GM12878 (cell line): ENCODE results near the gene P2RY1. TPM values are rescaled to one million over a fixed set of nuclear protein-coding genes. Genes with fewer than 3 reads are reported as not detected.

Source experiments
- ATAC-seq: fragments of 200-7000 bp; cut with Tn5 transposase; 3 replicates; pipeline ENCODE4 v1.9.1; 2020; ENCODE audit warnings: mild to moderate bottlenecking, moderate library complexity
- BruUV-seq: library from RNA; stranded (reverse); fragments of 400-500 nt; replicated peaks from 2 replicates; lab custom pipeline; 2021; lab: Mats Ljungman, UMichigan
- CTCF ChIA-PET: fragments of 300-600 bp; sonication (Branson Sonifier 250); formaldehyde crosslinking; extraction: SDS; loops from one replicate; lab custom pipeline; 2021; ENCODE audit warnings: inconsistent platforms; lab: Yijun Ruan, JAX
- POLR2A ChIA-PET: fragments of 350-600 bp; formaldehyde crosslinking; extraction: SDS; loops from one replicate; lab custom pipeline; 2021; ENCODE audit warnings: inconsistent platforms; lab: Charles Lee
- RAD21 ChIA-PET: fragments of 300-600 bp; sonication (Branson Sonifier 250); formaldehyde crosslinking; loops from one replicate; lab custom pipeline; 2023; ENCODE audit warnings: antibody characterized with exemption; ENCODE audit not compliant: unreplicated experiment; lab: Charles Lee
- SMC1A ChIA-PET: fragments of 300-600 bp; sonication (Branson Sonifier 250); formaldehyde crosslinking; loops from one replicate; lab custom pipeline; 2023; ENCODE audit not compliant: unreplicated experiment, uncharacterized antibody; lab: Charles Lee
- DNase-seq: peaks from one replicate; pipeline ENCODE4 v3.0.0-alpha.2; 2011; ENCODE audit warnings: low read depth, low spot score
- FAIRE-seq: peaks from 3 replicates; lab custom pipeline; 2011; peaks lifted over from hg19 to GRCh38; lab: Jason Lieb, UNC
- H2AFZ ChIP-seq: 2 replicates; pipeline ENCODE4 v1.6.0; 2011; ENCODE audit warnings: low read depth, low read length, control low read depth; ENCODE audit not compliant: control insufficient read depth
- H3K27ac ChIP-seq: 2 replicates; pipeline ENCODE4 v1.5.1; 2011; ENCODE audit warnings: control low read depth; ENCODE audit not compliant: control insufficient read depth, insufficient read depth
- H3K27me3 ChIP-seq, 2 experiments: replicated peaks in 1 of 2; 2 replicates each; pipeline versions ENCODE4 v1.6.0 to v1.6.1; 2011; ENCODE audit warnings: low read length in 1 of 2; ENCODE audit not compliant: control insufficient read depth in 2 of 2, insufficient read depth in 2 of 2
- H3K36me3 ChIP-seq, 2 experiments: 2 replicates each; pipeline ENCODE4 v1.5.1; 2011; ENCODE audit warnings: low read length in 1 of 2; ENCODE audit not compliant: control insufficient read depth in 2 of 2, insufficient read depth in 2 of 2
- H3K4me1 ChIP-seq: 2 replicates; pipeline ENCODE4 v1.6.1; 2011; ENCODE audit warnings: mild to moderate bottlenecking, low read length, moderate library complexity, mixed read lengths; ENCODE audit not compliant: control insufficient read depth, insufficient read depth
- H3K4me2 ChIP-seq: 2 replicates; pipeline ENCODE4 v1.6.0; 2011; ENCODE audit warnings: control low read depth; ENCODE audit not compliant: control insufficient read depth, insufficient read depth
- H3K4me3 ChIP-seq: fragments of 200-600 bp; sonication (generic); 2 replicates; pipeline ENCODE4 v1.5.1; 2016
- H3K79me2 ChIP-seq: 2 replicates; pipeline ENCODE4 v1.6.0; 2011; ENCODE audit warnings: low read length; ENCODE audit not compliant: control insufficient read depth, insufficient read depth
- H3K9ac ChIP-seq: 2 replicates; pipeline ENCODE4 v1.8.0; 2011; ENCODE audit warnings: low read length, control low read depth, mixed read lengths; ENCODE audit not compliant: control insufficient read depth, insufficient read depth
- H3K9me3 ChIP-seq: replicated peaks from 3 replicates; pipeline ENCODE4 v1.5.1; 2011; ENCODE audit warnings: mild to moderate bottlenecking, low read length; ENCODE audit not compliant: control insufficient read depth, insufficient read depth
- H4K20me1 ChIP-seq: 2 replicates; pipeline ENCODE4 v1.6.0; 2011; ENCODE audit not compliant: control insufficient read depth, insufficient read depth
- BCL3 ChIP-seq: IDR thresholded peaks from 2 replicates; pipeline ENCODE4 v1.6.1; 2011; ENCODE audit warnings: borderline replicate concordance, low read depth, mild to moderate bottlenecking, moderate library complexity, low read length; ENCODE audit not compliant: insufficient read depth, poor library complexity, severe bottlenecking
- CBFB ChIP-seq: IDR thresholded peaks from 2 replicates; pipeline ENCODE4 v1.6.1; 2016; ENCODE audit warnings: antibody characterized with exemption, low read depth
- EP300 ChIP-seq, 2 experiments: fragments of 150-350 bp in 1 of 2; IDR thresholded peaks; 2 replicates each; pipeline ENCODE4 v1.6.1; 2011 to 2012; ENCODE audit warnings: low read depth in 2 of 2, low read length in 2 of 2, borderline replicate concordance in 1 of 2, improper control_type of control experiment in 1 of 2, inconsistent platforms in 1 of 2; ENCODE audit not compliant: control insufficient read depth in 1 of 2
- FOXK2 ChIP-seq: fragments of 450-650 bp; IDR thresholded peaks from 2 replicates; pipeline ENCODE4 v1.6.1; 2017; ENCODE audit warnings: mild to moderate bottlenecking, moderate library complexity
- PAX8 ChIP-seq: fragments of 450-650 bp; IDR thresholded peaks from 2 replicates; pipeline ENCODE4 v1.6.1; 2017; ENCODE audit warnings: mild to moderate bottlenecking, moderate library complexity
- PML ChIP-seq: IDR thresholded peaks from 2 replicates; pipeline ENCODE4 v1.6.1; 2012; ENCODE audit warnings: low read length, inconsistent platforms
- RAD21 ChIP-seq: IDR thresholded peaks from 2 replicates; pipeline ENCODE4 v1.6.1; 2011; ENCODE audit warnings: mild to moderate bottlenecking, low read depth, low read length, moderate library complexity; ENCODE audit not compliant: insufficient read depth
- RUNX3 ChIP-seq: IDR thresholded peaks from 2 replicates; pipeline ENCODE4 v1.6.1; 2012; ENCODE audit warnings: low read length, inconsistent platforms
- SPI1 ChIP-seq: IDR thresholded peaks from 2 replicates; pipeline ENCODE4 v1.6.1; 2011; ENCODE audit warnings: low read depth, mild to moderate bottlenecking, low read length, moderate library complexity, borderline replicate concordance; ENCODE audit not compliant: insufficient read depth
- ZSCAN29 ChIP-seq: fragments of 450-650 bp; IDR thresholded peaks from 2 replicates; pipeline ENCODE4 v1.6.1; 2017; ENCODE audit warnings: mild to moderate bottlenecking, moderate library complexity
- WGBS: methylation state at CpG from one replicate; pipeline ENCODE4 v1.1.6; 2016; ENCODE audit warnings: low lambda C conversion rate; ENCODE audit not compliant: insufficient replicate concordance, insufficient coverage; ENCODE audit errors: missing lambda C conversion rate; 5-methylcytosine and 5-hydroxymethylcytosine counted together
- in situ Hi-C: fragments of 300-500 bp; cut with MboI; formaldehyde crosslinking; loops from 9 replicates; pipeline ENCODE4 v1.14.3; 2018; ENCODE audit warnings: mixed read lengths
- intact Hi-C: fragments of 100-400 bp; cut with micrococcal nuclease; formaldehyde crosslinking; loops from one replicate; pipeline ENCODE4 v1.14.2; 2022; ENCODE audit not compliant: unreplicated experiment
- polyA plus RNA-seq, 11 experiments: library from polyadenylated mRNA; depleted of rRNA in 4 of 11; unstranded in 6 of 11; stranded (reverse) in 5 of 11; fragments of >200 nt; fragmentation: Nextera tagmentation in 4 of 11; fragmentation: Illumina TruSeq in 1 of 11; extraction: Ambion mirVana in 4 of 11; extraction: Trizol in 1 of 11; gene quantifications; 1 replicate in 1 of 11; 2 replicates in 10 of 11; pipeline versions ENCODE4 v1.2.1 to v1.2.3, GENCODE V29; 2011 to 2016; ENCODE audit warnings: inconsistent platforms in 2 of 11, missing spikeins in 2 of 11, low read depth in 1 of 11
- total RNA-seq, 4 experiments: library from RNA; depleted of rRNA in 3 of 4; stranded (reverse); fragments of >200 nt in 3 of 4; fragmentation: Illumina TruSeq in 1 of 4; extraction: Trizol in 1 of 4; gene quantifications; 2 replicates each; pipeline versions ENCODE4 v1.2.1 to v1.2.3, GENCODE V29; 2013 to 2021

The P2RY1 gene
- total and polyA plus RNA-seq, 10 of the 15 experiments (the other 5 are each of a cell fraction or from before 2014, with no cell fraction given): 0.01 to 3.4 (median 1.9) TPM

GRCh38 chr3:152857082-152857481 is 22.2 kb downstream of the P2RY1 start:
- ChIA-PET RAD21 (no interaction called here), SMC1A (no interaction called here), POLR2A (no interaction called here), CTCF (interaction anchor here (0.8 kb wide), 1 partner anchor 10 kb away, joined by 3 read pairs; no protein-coding TSS in a partner anchor)
- in situ Hi-C loops: no loop called here
- Histone ChIP-seq H3K36me3 (no peaks in the 10 kb centered on the region), H3K27ac (no peak overlapping the region), H3K9me3 (no peaks in the 10 kb centered on the region; the same call in 2 of the 3 replicates), H2AFZ (no peak overlapping the region), H3K9ac (no peak overlapping the region), H3K4me2 (no peak overlapping the region), H3K4me3 (no peak overlapping the region), H4K20me1 (no peaks in the 10 kb centered on the region), H3K27me3 (no peaks in the 10 kb centered on the region), H3K79me2 (no peaks in the 10 kb centered on the region), H3K4me1 (no peaks in the 10 kb centered on the region)
- DNase-seq: no peak
- intact Hi-C loops: no loop called here
- no TSS peak for BruUV-seq
- 0% methylated on average over 1 of the region's 1 CpG for WGBS
- ATAC-seq: no peak
- no peak for FAIRE-seq
- TF ChIP-seq BCL3: no peak
- no peak for TF ChIP-seq SPI1
- no peak for TF ChIP-seq RUNX3
- no peak for TF ChIP-seq PML
- no peak for TF ChIP-seq ZSCAN29
- TF ChIP-seq PAX8: no peak
- TF ChIP-seq RAD21: no peak
- no peak for TF ChIP-seq EP300 (IDR thresholded peaks at IDR 0.05; ENCODE audit: borderline replicate concordance in 1 of 2, control insufficient read depth in 1 of 2, low read depth in 2 of 2, low read length in 2 of 2)
- no peak for TF ChIP-seq CBFB
- TF ChIP-seq FOXK2: no peak
